GM23248 (cell line): ENCODE results near the gene ABHD4.

Experiments
- EZH2 ChIP-seq: fragments of 200-600 bp; sonication (generic); IDR thresholded peaks from 2 replicates; pipeline ENCODE4 v1.6.1; 2018; ENCODE audit warnings: antibody characterized with exemption, mild to moderate bottlenecking; ENCODE audit not compliant: insufficient read depth, poor library complexity, severe bottlenecking
- EZH2phosphoT487 ChIP-seq: fragments of 200-600 bp; sonication (generic); IDR thresholded peaks from 2 replicates; pipeline ENCODE4 v1.6.1; 2018; ENCODE audit warnings: antibody characterized with exemption, moderate library complexity, mild to moderate bottlenecking, low read depth; ENCODE audit not compliant: insufficient read depth

DNA sequence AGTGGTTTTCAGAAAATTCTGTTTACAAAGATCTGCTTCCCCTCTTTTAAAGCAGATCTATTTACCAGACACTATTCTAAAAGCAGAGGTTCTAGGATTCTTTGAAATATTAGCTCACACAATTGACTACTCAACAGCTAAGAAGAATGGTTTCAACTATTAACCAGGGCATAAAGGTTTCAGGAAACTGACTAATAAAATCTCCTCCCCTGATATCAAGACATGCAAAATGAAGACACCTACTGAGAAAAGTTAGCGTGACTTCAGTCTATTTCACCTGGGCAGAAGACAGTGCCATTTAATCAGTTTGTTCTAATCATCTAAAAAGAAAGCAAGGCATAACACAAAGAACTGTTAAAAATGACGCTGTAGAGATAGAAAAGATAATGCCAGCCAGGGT lies 31.3 kb upstream of the ABHD4 start:
- TF ChIP-seq EZH2 = no peak
- TF ChIP-seq EZH2phosphoT487 = no peak
